ENCODE data around the gene AQP1.

The AQP1 gene

GRCh38 chr7:30896783-30897637 is 14.6 kb upstream of the AQP1 start:
- Histone ChIP-seq H3K27me3 (replicated peaks; ENCODE audit: control insufficient read depth, insufficient read depth, low read length, poor library complexity, severe bottlenecking) (no peaks in the 10 kb centered on the region), H3K4me1 (ENCODE audit: control insufficient read depth, insufficient read depth, low read length, poor library complexity, severe bottlenecking) (no peaks in the 10 kb centered on the region), H3K36me3 (ENCODE audit: control insufficient read depth, insufficient read depth, low read length) (no peaks in the 10 kb centered on the region)

DNA sequence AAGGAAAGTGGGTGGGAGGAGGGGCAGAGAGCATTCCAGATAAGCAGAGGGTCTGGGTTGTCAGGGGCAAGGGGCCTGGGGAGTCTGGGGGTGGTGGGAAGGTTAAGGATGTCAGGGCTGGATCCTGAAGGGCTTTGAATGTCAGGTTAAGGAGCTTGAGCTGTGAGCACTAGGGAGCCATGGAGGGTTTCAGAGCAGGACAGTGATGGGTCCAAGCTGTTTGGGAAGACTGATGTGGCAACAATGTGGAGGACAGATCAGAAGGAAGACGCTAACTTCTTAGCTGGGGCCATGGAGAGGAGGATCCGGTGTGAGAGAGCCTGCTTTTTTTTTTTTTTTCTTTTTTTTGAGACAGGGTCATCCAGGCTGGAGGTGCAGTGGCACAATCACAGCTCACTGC is 13.9 kb upstream of the AQP1 start:
- Histone ChIP-seq H3K4me1 (ENCODE audit: control insufficient read depth, insufficient read depth, low read length, poor library complexity, severe bottlenecking) (no peaks in the 10 kb centered on the region), H3K27me3 (replicated peaks; ENCODE audit: control insufficient read depth, insufficient read depth, low read length, poor library complexity, severe bottlenecking) (no peaks in the 10 kb centered on the region), H3K27ac (ENCODE audit: insufficient read depth, low read length, poor library complexity, severe bottlenecking) (no peak overlapping the region), H3K9me3 (ENCODE audit: control insufficient read depth, low read length) (no peaks in the 10 kb centered on the region), H3K36me3 (ENCODE audit: control insufficient read depth, insufficient read depth, low read length) (no peaks in the 10 kb centered on the region), H3K4me3 (ENCODE audit: insufficient read depth, low read depth, low read length, poor library complexity, severe bottlenecking) (no peak overlapping the region)
- no peak for DNase-seq

More at GRCh38 chr7:30896783-30897637, 14.6 kb upstream of the AQP1 start:
- no peak for DNase-seq
- Histone ChIP-seq H3K4me3 (ENCODE audit: insufficient read depth, low read depth, low read length, poor library complexity, severe bottlenecking) (no peak overlapping the region), H3K9me3 (ENCODE audit: control insufficient read depth, low read length) (no peaks in the 10 kb centered on the region), H3K27ac (ENCODE audit: insufficient read depth, low read length, poor library complexity, severe bottlenecking) (no peak overlapping the region)

- H3K4me3 ChIP-seq (ENCODE audit: insufficient read depth, low read depth, low read length, poor library complexity, severe bottlenecking), result no peak overlapping the region
- no peaks in the 10 kb centered on the region for H3K36me3 ChIP-seq (ENCODE audit: control insufficient read depth, insufficient read depth, low read length)
Measured at GRCh38 chr7:30898411-30898810, 13.2 kb upstream of the AQP1 start.

GRCh38 chr7:30899066-30899465 is 12.6 kb upstream of the AQP1 start:
- Histone ChIP-seq H3K36me3 (ENCODE audit: control insufficient read depth, insufficient read depth, low read length) (no peaks in the 10 kb centered on the region), H3K27ac (ENCODE audit: insufficient read depth, low read length, poor library complexity, severe bottlenecking) (no peak overlapping the region), H3K4me3 (ENCODE audit: insufficient read depth, low read depth, low read length, poor library complexity, severe bottlenecking) (no peak overlapping the region), H3K4me1 (ENCODE audit: control insufficient read depth, insufficient read depth, low read length, poor library complexity, severe bottlenecking) (no peaks in the 10 kb centered on the region), H3K27me3 (replicated peaks; ENCODE audit: control insufficient read depth, insufficient read depth, low read length, poor library complexity, severe bottlenecking) (no peaks in the 10 kb centered on the region), H3K9me3 (ENCODE audit: control insufficient read depth, low read length) (no peaks in the 10 kb centered on the region)
- no peak for DNase-seq

More at GRCh38 chr7:30898411-30898810, 13.2 kb upstream of the AQP1 start:
- no peak for DNase-seq
- H3K27ac ChIP-seq (ENCODE audit: insufficient read depth, low read length, poor library complexity, severe bottlenecking), result no peak overlapping the region
- H3K27me3 ChIP-seq (replicated peaks; ENCODE audit: control insufficient read depth, insufficient read depth, low read length, poor library complexity, severe bottlenecking), result no peaks in the 10 kb centered on the region
- no peaks in the 10 kb centered on the region for H3K4me1 ChIP-seq (ENCODE audit: control insufficient read depth, insufficient read depth, low read length, poor library complexity, severe bottlenecking)
- no peaks in the 10 kb centered on the region for H3K9me3 ChIP-seq (ENCODE audit: control insufficient read depth, low read length)

DNA sequence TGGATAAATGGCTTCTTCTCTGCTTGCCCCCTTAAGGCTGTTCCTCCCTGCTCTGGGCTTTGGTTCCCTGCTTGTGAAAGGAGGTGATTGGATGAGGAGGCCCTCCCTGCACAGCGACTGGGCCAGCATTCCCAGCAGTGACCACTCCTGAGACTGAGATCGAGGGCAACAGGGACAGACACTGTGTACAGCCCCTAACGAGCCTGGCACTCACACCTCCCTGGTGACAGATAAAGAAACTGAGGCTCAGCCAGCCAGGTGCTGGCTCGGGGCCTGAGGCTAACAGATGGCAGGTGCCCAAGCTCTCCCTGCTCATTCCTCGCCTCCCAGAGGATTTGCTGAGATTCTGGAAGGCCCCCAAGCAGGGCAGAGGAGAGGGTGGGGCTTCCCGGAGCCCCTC is 12.0 kb upstream of the AQP1 start:
- Histone ChIP-seq H3K9me3 (ENCODE audit: control insufficient read depth, low read length) (no peaks in the 10 kb centered on the region), H3K27ac (ENCODE audit: insufficient read depth, low read length, poor library complexity, severe bottlenecking) (no peak overlapping the region), H3K4me3 (ENCODE audit: insufficient read depth, low read depth, low read length, poor library complexity, severe bottlenecking) (no peak overlapping the region), H3K4me1 (ENCODE audit: control insufficient read depth, insufficient read depth, low read length, poor library complexity, severe bottlenecking) (no peaks in the 10 kb centered on the region), H3K36me3 (ENCODE audit: control insufficient read depth, insufficient read depth, low read length) (no peaks in the 10 kb centered on the region), H3K27me3 (replicated peaks; ENCODE audit: control insufficient read depth, insufficient read depth, low read length, poor library complexity, severe bottlenecking) (no peaks in the 10 kb centered on the region)
- no peak for DNase-seq

- DNase-seq, result no peak
Measured at GRCh38 chr7:30900053-30900452, 11.6 kb upstream of the AQP1 start.

DNA sequence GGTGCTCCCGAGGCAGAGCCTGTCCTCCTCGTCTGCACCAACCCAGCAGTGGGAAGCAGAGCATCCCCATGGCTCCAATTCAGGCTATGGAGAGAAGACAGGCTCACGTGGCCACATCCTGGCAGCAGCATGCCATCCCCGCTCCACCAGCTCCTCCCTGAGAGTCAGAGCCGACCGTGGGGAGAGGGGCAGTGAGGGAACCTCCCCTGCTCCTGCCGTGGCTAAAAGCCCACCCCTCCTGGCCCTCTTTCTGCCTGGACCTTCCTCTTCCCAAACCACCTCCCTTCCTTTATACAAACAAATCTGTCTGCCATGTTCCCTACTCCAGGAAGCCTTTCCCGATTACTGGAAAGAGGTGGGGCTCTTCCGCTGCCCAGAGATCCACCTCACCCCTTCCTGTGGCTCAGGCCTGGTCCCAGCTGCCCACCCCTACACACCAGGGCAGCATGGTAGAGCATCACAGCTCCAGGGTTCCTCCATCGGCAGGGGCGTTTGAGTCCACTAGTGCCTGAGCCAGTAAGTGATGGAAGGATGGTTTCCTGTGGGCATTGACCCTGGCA is 10.8 kb upstream of the AQP1 start:
- H3K9me3 ChIP-seq (ENCODE audit: control insufficient read depth, low read length), result no peaks in the 10 kb centered on the region
- no peak overlapping the region for H3K4me3 ChIP-seq (ENCODE audit: insufficient read depth, low read depth, low read length, poor library complexity, severe bottlenecking)
- H3K4me1 ChIP-seq (ENCODE audit: control insufficient read depth, insufficient read depth, low read length, poor library complexity, severe bottlenecking), result no peaks in the 10 kb centered on the region
- DNase-seq, result no peak
- H3K36me3 ChIP-seq (ENCODE audit: control insufficient read depth, insufficient read depth, low read length), result no peaks in the 10 kb centered on the region
- no peaks in the 10 kb centered on the region for H3K27me3 ChIP-seq (replicated peaks; ENCODE audit: control insufficient read depth, insufficient read depth, low read length, poor library complexity, severe bottlenecking)
- H3K27ac ChIP-seq (ENCODE audit: insufficient read depth, low read length, poor library complexity, severe bottlenecking), result no peak overlapping the region

More at GRCh38 chr7:30900053-30900452, 11.6 kb upstream of the AQP1 start:
- Histone ChIP-seq H3K36me3 (ENCODE audit: control insufficient read depth, insufficient read depth, low read length) (no peaks in the 10 kb centered on the region), H3K27me3 (replicated peaks; ENCODE audit: control insufficient read depth, insufficient read depth, low read length, poor library complexity, severe bottlenecking) (no peaks in the 10 kb centered on the region), H3K27ac (ENCODE audit: insufficient read depth, low read length, poor library complexity, severe bottlenecking) (no peak overlapping the region), H3K4me3 (ENCODE audit: insufficient read depth, low read depth, low read length, poor library complexity, severe bottlenecking) (no peak overlapping the region), H3K4me1 (ENCODE audit: control insufficient read depth, insufficient read depth, low read length, poor library complexity, severe bottlenecking) (no peaks in the 10 kb centered on the region), H3K9me3 (ENCODE audit: control insufficient read depth, low read length) (no peaks in the 10 kb centered on the region)

DNA sequence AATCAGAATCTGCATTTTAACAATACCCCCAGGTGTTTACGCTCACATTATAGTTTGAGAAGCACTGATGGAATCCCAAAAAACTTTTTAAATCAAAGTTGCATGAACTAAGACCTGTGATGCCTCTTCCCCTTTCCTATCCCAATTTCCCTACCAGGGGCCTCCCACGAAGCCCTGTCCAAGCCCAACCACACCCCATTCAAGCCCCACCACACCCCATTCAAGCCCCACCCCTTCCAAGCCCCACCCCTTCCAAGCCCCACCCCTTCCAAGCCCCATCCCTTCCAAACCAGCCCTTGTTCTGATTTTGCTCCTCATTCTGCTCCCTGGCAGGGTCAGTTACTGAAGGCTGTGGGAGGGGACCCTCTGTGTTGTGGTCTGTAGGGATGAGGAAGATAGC is 9.8 kb upstream of the AQP1 start:
- Histone ChIP-seq H3K27me3 (replicated peaks; ENCODE audit: control insufficient read depth, insufficient read depth, low read length, poor library complexity, severe bottlenecking) (no peaks in the 10 kb centered on the region), H3K4me3 (ENCODE audit: insufficient read depth, low read depth, low read length, poor library complexity, severe bottlenecking) (no peak overlapping the region), H3K27ac (ENCODE audit: insufficient read depth, low read length, poor library complexity, severe bottlenecking) (no peak overlapping the region), H3K9me3 (ENCODE audit: control insufficient read depth, low read length) (no peaks in the 10 kb centered on the region), H3K4me1 (ENCODE audit: control insufficient read depth, insufficient read depth, low read length, poor library complexity, severe bottlenecking) (no peaks in the 10 kb centered on the region), H3K36me3 (ENCODE audit: control insufficient read depth, insufficient read depth, low read length) (no peaks in the 10 kb centered on the region)
- no peak for DNase-seq

DNA sequence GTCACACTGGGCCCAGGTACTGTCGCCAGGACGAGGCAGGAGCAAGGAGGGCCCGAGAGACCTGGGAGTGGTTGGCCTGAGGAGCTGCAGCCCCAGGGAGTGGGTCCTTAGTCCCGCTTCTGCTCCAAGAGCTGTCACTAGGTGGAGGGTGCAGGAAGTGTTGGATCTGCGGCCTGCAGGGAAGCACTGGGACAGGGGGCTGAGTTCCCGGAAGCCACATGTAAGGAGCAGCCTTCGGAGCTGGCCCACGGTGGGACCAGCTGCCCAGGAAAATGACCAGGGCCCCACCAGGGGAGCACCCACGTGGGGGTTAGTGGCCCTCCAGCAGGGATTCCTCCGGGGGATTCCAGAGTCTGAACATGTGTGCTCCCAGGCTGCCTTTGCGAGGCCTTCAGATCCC is 9.2 kb upstream of the AQP1 start:
- H3K4me3 ChIP-seq (ENCODE audit: insufficient read depth, low read depth, low read length, poor library complexity, severe bottlenecking), result no peak overlapping the region
- H3K4me1 ChIP-seq (ENCODE audit: control insufficient read depth, insufficient read depth, low read length, poor library complexity, severe bottlenecking), result no peaks in the 10 kb centered on the region
- no peaks in the 10 kb centered on the region for H3K27me3 ChIP-seq (replicated peaks; ENCODE audit: control insufficient read depth, insufficient read depth, low read length, poor library complexity, severe bottlenecking)
- no peaks in the 10 kb centered on the region for H3K36me3 ChIP-seq (ENCODE audit: control insufficient read depth, insufficient read depth, low read length)
- H3K27ac ChIP-seq (ENCODE audit: insufficient read depth, low read length, poor library complexity, severe bottlenecking), result no peak overlapping the region
- DNase-seq, result no peak
- H3K9me3 ChIP-seq (ENCODE audit: control insufficient read depth, low read length), result no peaks in the 10 kb centered on the region

DNA sequence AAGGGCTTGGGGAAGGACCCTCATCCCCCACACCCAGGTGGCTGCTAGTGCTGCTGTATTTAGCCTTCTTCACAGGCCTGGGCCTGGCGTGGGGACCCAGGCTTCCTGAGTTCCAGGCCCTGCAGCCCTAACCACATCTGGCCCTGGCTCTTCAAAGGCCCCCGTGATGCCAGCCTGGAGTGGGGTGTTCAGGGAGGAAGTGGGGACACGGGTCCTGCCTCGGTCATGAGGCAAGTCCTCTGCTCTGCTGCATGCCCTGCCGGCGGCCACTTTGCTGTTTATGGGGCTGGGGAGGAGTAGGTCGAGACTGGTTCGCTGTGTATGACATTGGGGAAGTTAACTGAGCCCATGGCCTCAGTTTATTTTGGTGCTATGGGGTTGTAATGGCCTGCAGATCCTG is 8.5 kb upstream of the AQP1 start:
- no peak for DNase-seq
- H3K4me1 ChIP-seq (ENCODE audit: control insufficient read depth, insufficient read depth, low read length, poor library complexity, severe bottlenecking), result no peaks in the 10 kb centered on the region
- no peaks in the 10 kb centered on the region for H3K9me3 ChIP-seq (ENCODE audit: control insufficient read depth, low read length)
- no peak overlapping the region for H3K27ac ChIP-seq (ENCODE audit: insufficient read depth, low read length, poor library complexity, severe bottlenecking)
- no peak overlapping the region for H3K4me3 ChIP-seq (ENCODE audit: insufficient read depth, low read depth, low read length, poor library complexity, severe bottlenecking)
- no peaks in the 10 kb centered on the region for H3K27me3 ChIP-seq (replicated peaks; ENCODE audit: control insufficient read depth, insufficient read depth, low read length, poor library complexity, severe bottlenecking)
- H3K36me3 ChIP-seq (ENCODE audit: control insufficient read depth, insufficient read depth, low read length), result no peaks in the 10 kb centered on the region

Data from effector memory CD4-positive, alpha-beta T cell (primary cell).